IMR-90 (cell line): ENCODE data around the gene ZBTB38. TPM values are rescaled to one million over a fixed set of nuclear protein-coding genes. Genes with fewer than 3 reads are reported as not detected.
A peak's percentile ranks its signal among the peaks of the same experiment; 100 is the strongest.

Experiments used
- ATAC-seq: fragments of 200-7000 bp; cut with Tn5 transposase; 2 replicates; pipeline ENCODE4 v1.9.1; 2020; ENCODE audit warnings: low read depth, mild to moderate bottlenecking, moderate library complexity
- BruUV-seq: library from RNA; stranded (reverse); fragments of 400-500 nt; replicated peaks from 2 replicates; lab custom pipeline; 2021; lab: Mats Ljungman, UMichigan
- CTCF ChIA-PET: fragments of 300-600 bp; formaldehyde crosslinking; extraction: SDS; loops from one replicate; lab custom pipeline; 2021; ENCODE audit warnings: antibody characterized with exemption; lab: Yijun Ruan, JAX
- POLR2A ChIA-PET: fragments of 300-600 bp; sonication (Branson Sonifier 250); formaldehyde crosslinking; loops from one replicate; lab custom pipeline; 2022; ENCODE audit warnings: antibody characterized with exemption; ENCODE audit not compliant: unreplicated experiment; lab: Charles Lee
- DNase-seq: peaks from one replicate; pipeline ENCODE4 v3.0.0; 2013
- H2AFZ ChIP-seq: replicated peaks from 2 replicates; pipeline ENCODE3; 2013; ENCODE audit warnings: low read length, mild to moderate bottlenecking; ENCODE audit not compliant: poor library complexity
- H2AK5ac ChIP-seq: 2 replicates; pipeline ENCODE4 v1.6.1; 2013; ENCODE audit warnings: low read depth, low read length, inconsistent platforms
- H2AK9ac ChIP-seq: replicated peaks from 2 replicates; pipeline ENCODE3; 2013; ENCODE audit warnings: mild to moderate bottlenecking, low read depth, low read length, moderate library complexity; ENCODE audit not compliant: poor library complexity
- H2BK120ac ChIP-seq: 2 replicates; pipeline ENCODE4 v1.6.1; 2013; ENCODE audit warnings: low read depth, low read length, inconsistent platforms
- H2BK15ac ChIP-seq: 3 replicates; pipeline ENCODE4 v1.6.1; 2013; ENCODE audit warnings: low read depth, low read length, inconsistent platforms
- H2BK20ac ChIP-seq: 2 replicates; pipeline ENCODE4 v1.6.1; 2013; ENCODE audit warnings: low read depth, mild to moderate bottlenecking, inconsistent platforms, low read length, moderate library complexity
- H2BK5ac ChIP-seq: 2 replicates; pipeline ENCODE4 v1.6.1; 2013; ENCODE audit warnings: mild to moderate bottlenecking, low read depth, low read length, inconsistent platforms; ENCODE audit not compliant: poor library complexity, severe bottlenecking
- H3K14ac ChIP-seq: replicated peaks from 2 replicates; pipeline ENCODE4 v1.6.1; 2013; ENCODE audit warnings: low read depth, low read length, inconsistent platforms
- H3K18ac ChIP-seq: 2 replicates; pipeline ENCODE4 v1.6.1; 2013; ENCODE audit warnings: low read depth, low read length, control low read depth
- H3K23ac ChIP-seq: 2 replicates; pipeline ENCODE4 v1.6.1; 2013; ENCODE audit warnings: low read depth, low read length, inconsistent platforms
- H3K27ac ChIP-seq: 2 replicates; pipeline ENCODE4 v1.5.1; 2013; ENCODE audit warnings: mild to moderate bottlenecking, control low read depth, low read length; ENCODE audit not compliant: insufficient read depth
- H3K27me3 ChIP-seq: 2 replicates; pipeline ENCODE4 v1.6.1; 2013; ENCODE audit warnings: low read length; ENCODE audit not compliant: control insufficient read depth, insufficient read depth
- H3K36me3 ChIP-seq: 2 replicates; pipeline ENCODE4 v1.6.1; 2013; ENCODE audit warnings: low read length, mixed read lengths; ENCODE audit not compliant: control insufficient read depth, insufficient read depth
- H3K4ac ChIP-seq: 2 replicates; pipeline ENCODE4 v1.6.1; 2013; ENCODE audit warnings: low read depth, low read length, inconsistent platforms
- H3K4me1 ChIP-seq: 2 replicates; pipeline ENCODE4 v1.6.1; 2013; ENCODE audit warnings: low read length, mixed read lengths; ENCODE audit not compliant: control insufficient read depth, insufficient read depth
- H3K4me2 ChIP-seq: 2 replicates; pipeline ENCODE4 v1.6.1; 2013; ENCODE audit warnings: low read depth, mild to moderate bottlenecking, control low read depth, low read length, moderate library complexity
- H3K4me3 ChIP-seq: 2 replicates; pipeline ENCODE4 v1.5.1; 2013; ENCODE audit warnings: low read depth, mild to moderate bottlenecking, control low read depth, low read length, moderate library complexity; ENCODE audit not compliant: insufficient read depth
- H3K56ac ChIP-seq: 2 replicates; pipeline ENCODE4 v1.6.1; 2013; ENCODE audit warnings: low read length, inconsistent platforms; ENCODE audit not compliant: insufficient read depth; ENCODE audit errors: extremely low read depth
- H3K79me1 ChIP-seq, 2 experiments: 2 replicates each; pipeline ENCODE4 v1.6.1; 2013; ENCODE audit warnings: low read length in 2 of 2, inconsistent platforms in 1 of 2, low read depth in 1 of 2
- H3K9ac ChIP-seq: 2 replicates; pipeline ENCODE4 v1.6.1; 2013; ENCODE audit warnings: low read depth, low read length, control low read depth
- H3K9me1 ChIP-seq: 2 replicates; pipeline ENCODE4 v1.6.1; 2013; ENCODE audit warnings: low read length, inconsistent platforms; ENCODE audit not compliant: insufficient read depth
- H3K9me3 ChIP-seq: 2 replicates; pipeline ENCODE4 v1.6.1; 2013; ENCODE audit warnings: low read length; ENCODE audit not compliant: control insufficient read depth, insufficient read depth
- H4K20me1 ChIP-seq: 2 replicates; pipeline ENCODE4 v1.6.1; 2013; ENCODE audit warnings: low read length, inconsistent platforms; ENCODE audit not compliant: insufficient read depth
- H4K5ac ChIP-seq: 2 replicates; pipeline ENCODE4 v1.6.1; 2013; ENCODE audit warnings: mild to moderate bottlenecking, low read depth, low read length, control low read depth
- H4K8ac ChIP-seq, 2 experiments: 2 replicates each; pipeline ENCODE4 v1.6.1; 2013; ENCODE audit warnings: low read depth in 2 of 2, low read length in 2 of 2, control low read depth in 1 of 2, inconsistent platforms in 1 of 2
- H4K91ac ChIP-seq: 2 replicates; pipeline ENCODE4 v1.6.1; 2013; ENCODE audit warnings: low read depth, low read length, inconsistent platforms; ENCODE audit not compliant: insufficient read depth
- BHLHE40 ChIP-seq: fragments of 150-350 bp; IDR thresholded peaks from 2 replicates; pipeline ENCODE4 v1.6.1; 2016; ENCODE audit warnings: mild to moderate bottlenecking, low read depth, low read length
- CEBPB ChIP-seq: IDR thresholded peaks from 2 replicates; pipeline ENCODE4 v1.6.1; 2012; ENCODE audit warnings: low read depth, low read length, improper control_type of control experiment
- CHD1 ChIP-seq: IDR thresholded peaks from 2 replicates; pipeline ENCODE4 v1.6.1; 2012; ENCODE audit warnings: low read depth, low read length, improper control_type of control experiment
- CTCF ChIP-seq: conservative IDR thresholded peaks from 2 replicates; pipeline ENCODE4 v1.5.1; 2012; ENCODE audit warnings: mild to moderate bottlenecking, low read depth, low read length, improper control_type of control experiment
- ELK1 ChIP-seq: fragments of 150-350 bp; IDR thresholded peaks from 2 replicates; pipeline ENCODE4 v1.6.1; 2016; ENCODE audit warnings: low read depth, mild to moderate bottlenecking, low read length, moderate library complexity, borderline replicate concordance
- FOS ChIP-seq: fragments of 150-350 bp; IDR thresholded peaks from 2 replicates; pipeline ENCODE4 v1.6.1; 2016; ENCODE audit warnings: low read depth, low read length
- MAFK ChIP-seq: IDR thresholded peaks from 2 replicates; pipeline ENCODE4 v1.6.1; 2012; ENCODE audit warnings: low read depth, low read length, improper control_type of control experiment
- MAZ ChIP-seq: IDR thresholded peaks from 2 replicates; pipeline ENCODE4 v1.6.1; 2012; ENCODE audit warnings: low read depth, mild to moderate bottlenecking, low read length, improper control_type of control experiment, moderate library complexity, borderline replicate concordance
- MXI1 ChIP-seq: IDR thresholded peaks from 2 replicates; pipeline ENCODE4 v1.6.1; 2012; ENCODE audit warnings: low read depth, mild to moderate bottlenecking, low read length, moderate library complexity, borderline replicate concordance
- NFE2L2 ChIP-seq: fragments of 150-350 bp; IDR thresholded peaks from 2 replicates; pipeline ENCODE4 v1.6.1; 2016; ENCODE audit warnings: low read depth, mild to moderate bottlenecking, low read length
- RAD21 ChIP-seq: IDR thresholded peaks from 2 replicates; pipeline ENCODE4 v1.6.1; 2012; ENCODE audit warnings: low read length, improper control_type of control experiment
- RCOR1 ChIP-seq: IDR thresholded peaks from 2 replicates; pipeline ENCODE4 v1.6.1; 2012; ENCODE audit warnings: mild to moderate bottlenecking, low read length, improper control_type of control experiment; ENCODE audit not compliant: insufficient replicate concordance
- SMC3 ChIP-seq: fragments of 150-350 bp; IDR thresholded peaks from 2 replicates; pipeline ENCODE4 v1.6.1; 2016; ENCODE audit warnings: low read depth, mild to moderate bottlenecking, antibody characterized with exemption, low read length, moderate library complexity
- USF2 ChIP-seq: fragments of 150-350 bp; IDR thresholded peaks from 2 replicates; pipeline ENCODE4 v1.6.1; 2017; ENCODE audit warnings: mild to moderate bottlenecking, antibody characterized with exemption, low read length, low read depth
- WGBS, 2 experiments: methylation state at CpG; one replicate each; pipeline versions ENCODE4 v1.1.5 to v1.1.7; 2013; ENCODE audit warnings: missing lambda C conversion rate in 2 of 2; ENCODE audit not compliant: insufficient read length in 1 of 2; ENCODE audit errors: extremely low coverage in 2 of 2; 5-methylcytosine and 5-hydroxymethylcytosine counted together
- dilution Hi-C: fragments of 300-500 bp; cut with HindIII; formaldehyde crosslinking; loops from one replicate; pipeline ENCODE4 v1.14.3; 2018; ENCODE audit warnings: low sequenced_read_pairs; ENCODE audit not compliant: unreplicated experiment
- in situ Hi-C: fragments of 300-500 bp; cut with MboI; formaldehyde crosslinking; loops from 3 replicates; pipeline ENCODE4 v1.14.3; 2019; ENCODE audit warnings: low sequenced_read_pairs, inconsistent platforms, mixed read lengths
- intact Hi-C: fragments of 100-400 bp; cut with micrococcal nuclease; formaldehyde crosslinking; loops from 2 replicates; pipeline ENCODE4 v1.10.0; 2022
- polyA plus RNA-seq, 3 experiments: library from polyadenylated mRNA; depleted of rRNA; stranded (reverse); fragments of >200 nt; gene quantifications; 2 replicates each; pipeline ENCODE4 v1.2.3, GENCODE V29; 2012; ENCODE audit warnings: low replicate concordance in 1 of 3
- total RNA-seq: library from RNA; depleted of rRNA; stranded (reverse); fragments of >200 nt; gene quantifications from 2 replicates; pipeline ENCODE4 v1.2.3, GENCODE V29; 2012

ZBTB38 gene
- total and polyA plus RNA-seq, 2 of the 4 experiments (the other 2 are of a cell fraction) = 44.9 to 274 TPM

- no peak overlapping the region for H2AFZ ChIP-seq
- intact Hi-C loops = loop anchor here (2.0 kb wide), 1 partner anchor 37 kb away; no protein-coding TSS in a partner anchor
- H3K9ac ChIP-seq = peak overlapping the region; percentile 92
- H4K20me1 ChIP-seq = no peaks in the 10 kb centered on the region
- H3K23ac ChIP-seq = peak overlapping the region; percentile 99
- peak overlapping the region; percentile 99 for H2AK5ac ChIP-seq
- H4K91ac ChIP-seq = peak overlapping the region; percentile 99
- peaks cover 40% of the 10 kb centered on the region for H3K36me3 ChIP-seq
- peak overlapping the region; percentile 99 for H2BK20ac ChIP-seq
- H2AK9ac ChIP-seq = peak overlapping the region; percentile 47
- H3K4me2 ChIP-seq = no peak overlapping the region; the same call in 1 of the 2 replicates
- CTCF ChIA-PET = interaction anchor here (0.7 to 1.6 kb wide), 3 partner anchors 36 to 49 kb away, joined by 3 to 4 read pairs (median 3); no protein-coding TSS in a partner anchor
- H3K9me1 ChIP-seq = peaks cover 24% of the 10 kb centered on the region
- WGBS, 2 experiments = 100% methylated on average over 1 of the region's 2 CpGs; no CpG with 5 or more reads in 1 of the 2 experiments
- peak overlapping the region; percentile 97 for H3K56ac ChIP-seq
- no TSS peak for BruUV-seq
- TF ChIP-seq SMC3 = no peak
- no peak for TF ChIP-seq ELK1
- TF ChIP-seq MAFK = peak; percentile 89
- TF ChIP-seq CHD1 = 0 out of 2 replicates have a peak, but pooled peaks have one; percentile 24
- no peak for TF ChIP-seq FOS
- no peak for TF ChIP-seq MAZ
- no peak for TF ChIP-seq MXI1
- TF ChIP-seq BHLHE40 = no peak
- no peak for TF ChIP-seq RAD21
- TF ChIP-seq NFE2L2 = no peak
- no peak for TF ChIP-seq CEBPB
- no peak for TF ChIP-seq USF2
- no peak for TF ChIP-seq CTCF
- no peak for TF ChIP-seq RCOR1
- peak overlapping the region; percentile 99 for H4K8ac ChIP-seq
- no peaks in the 10 kb centered on the region for H3K27me3 ChIP-seq
- peak overlapping the region; percentile 79 for H2BK15ac ChIP-seq
- peak overlapping the region; percentile 100 for H3K18ac ChIP-seq
- dilution Hi-C loops = no loop called here
- H3K27ac ChIP-seq = peak overlapping the region; percentile 100
- peaks cover 48% of the 10 kb centered on the region for H3K4me1 ChIP-seq
- H3K4ac ChIP-seq = peak overlapping the region; percentile 99
- ATAC-seq (no peak), DNase-seq (no peak)
- H3K79me1 ChIP-seq = peaks cover 47 to 64% of the 10 kb centered on the region in 2 experiments
- peak overlapping the region; percentile 98 for H2BK120ac ChIP-seq
- POLR2A ChIA-PET = interaction anchor here (0.6 to 1.4 kb wide), 2 partner anchors 44 to 181 kb away, joined by 3 read pairs; no protein-coding TSS in a partner anchor
- peak overlapping the region; percentile 99 for H3K14ac ChIP-seq
- in situ Hi-C loops = no loop called here
- H3K9me3 ChIP-seq = no peaks in the 10 kb centered on the region
- H2BK5ac ChIP-seq = peak overlapping the region; percentile 99
- peak overlapping the region; percentile 100 for H4K5ac ChIP-seq
- no peak overlapping the region for H3K4me3 ChIP-seq
Measured at GRCh38 chr3:141406265-141406664, 38.0 kb downstream of the ZBTB38 start.
